Measurements from ENCODE around the gene FOXP1.

DNA sequence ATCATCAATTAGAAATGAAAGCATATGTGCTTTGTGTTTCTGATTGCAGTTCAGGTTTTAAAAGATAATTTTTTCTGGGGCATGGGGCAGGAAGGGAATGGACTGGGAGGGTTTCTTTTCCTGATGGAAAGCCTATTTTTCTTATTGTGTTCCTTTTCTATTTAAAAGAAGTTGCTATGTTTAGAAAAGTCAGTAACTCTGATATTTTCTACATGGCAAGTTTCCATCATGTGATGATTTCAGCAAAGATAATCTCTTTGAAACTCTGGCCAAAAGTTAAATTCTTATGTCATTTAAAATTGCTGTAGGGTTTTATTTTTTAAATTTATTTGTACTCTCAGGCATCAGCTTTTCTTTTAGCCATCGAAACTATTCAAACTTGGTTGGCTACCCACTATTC is 601.2 kb downstream of the FOXP1 start:
- TF ChIP-seq CTCF (IDR thresholded peaks at IDR 0.05; ENCODE audit: low read length) = no peak
- TF ChIP-seq EZH2 (IDR thresholded peaks at IDR 0.05; ENCODE audit: borderline replicate concordance, low read length) = no peak
